SH-SY5Y (cell line): ENCODE measurements around the gene RASSF1.

Source experiments
- GATA2 ChIP-seq: IDR thresholded peaks from 2 replicates; pipeline ENCODE4 v1.6.1; 2011; ENCODE audit warnings: mild to moderate bottlenecking, low read depth, low read length
- GATA3 ChIP-seq: IDR thresholded peaks from 2 replicates; pipeline ENCODE4 v1.6.1; 2011; ENCODE audit warnings: low read depth, mild to moderate bottlenecking, low read length, moderate library complexity

DNA sequence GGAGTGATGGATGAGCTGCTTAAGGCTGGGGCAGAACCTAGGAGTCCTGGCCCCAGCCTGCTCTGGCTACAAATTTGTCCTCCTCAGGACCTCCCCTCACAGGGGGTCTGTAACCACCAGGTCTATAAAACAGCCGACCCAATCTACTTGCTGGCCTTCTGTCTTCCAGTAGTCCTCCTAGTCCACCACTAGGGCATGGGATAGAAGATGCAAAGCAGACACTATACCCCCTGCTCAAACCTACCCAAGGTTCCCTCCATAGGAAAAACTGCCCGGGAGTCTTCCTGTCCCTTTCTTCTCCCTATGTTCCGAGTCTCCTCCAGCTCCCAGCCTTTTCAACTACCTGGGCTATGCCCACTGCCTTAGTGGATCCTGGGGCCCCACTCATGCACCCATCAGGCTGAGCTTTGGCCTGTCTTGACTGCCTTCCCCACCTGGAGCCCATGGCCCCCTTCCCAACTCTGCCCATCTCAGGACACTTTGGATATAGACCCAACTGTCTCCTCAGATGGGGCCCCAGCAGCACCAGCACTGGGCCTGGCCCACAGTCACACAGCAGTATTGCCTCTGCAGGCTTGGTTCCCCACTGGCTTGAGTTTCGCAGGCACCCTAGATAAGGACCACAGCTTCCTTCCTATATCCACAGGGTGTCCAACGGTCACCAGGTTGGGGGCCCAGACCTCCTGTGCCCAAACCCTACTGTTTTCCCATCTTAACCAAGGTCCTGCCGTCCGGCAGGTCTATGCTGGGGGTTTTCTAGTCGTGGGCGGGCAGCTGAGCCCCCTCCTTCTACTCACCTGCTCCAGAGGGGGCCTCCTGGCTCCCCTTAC is 42.5 kb downstream of the RASSF1 start:
- TF ChIP-seq GATA2 (no peak), GATA3 (no peak)
